Right atrium auricular region (tissue), 2 donors: ENCODE measurements around the gene INPP5J. TPM values are rescaled to one million over a fixed set of nuclear protein-coding genes. Genes with fewer than 3 reads are reported as not detected.

Experiments used
- DNase-seq: peaks from one replicate; pipeline ENCODE4 v3.0.0-alpha.2; 2019; ENCODE audit warnings: low spot score
- H3K27ac ChIP-seq, 2 donors: fragments of 200-600 bp; sonication (generic); 1 replicate in 1 of 2; 2 replicates in 1 of 2; pipeline ENCODE4 v1.5.1; 2016 to 2019
- H3K27me3 ChIP-seq, 2 donors: fragments of 200-600 bp; sonication (generic); one replicate each; pipeline versions ENCODE4 v1.5.1 to v1.6.0; 2017 to 2019
- H3K36me3 ChIP-seq: fragments of 200-600 bp; sonication (generic); one replicate; pipeline ENCODE4 v1.5.1; 2016
- H3K4me1 ChIP-seq, 2 donors: fragments of 200-600 bp; sonication (generic); one replicate each; pipeline versions ENCODE4 v1.5.1 to v1.6.0; 2017 to 2019
- H3K4me3 ChIP-seq, 2 donors: fragments of 200-600 bp; sonication (generic); 1 replicate in 1 of 2; 2 replicates in 1 of 2; pipeline ENCODE4 v1.5.1; 2017 to 2019; ENCODE audit warnings: mild to moderate bottlenecking in 1 of 2, moderate library complexity in 1 of 2
- H3K9me3 ChIP-seq, 2 donors: fragments of 200-600 bp; sonication (generic); one replicate each; pipeline ENCODE4 v1.5.1; 2019
- CTCF ChIP-seq, 2 donors: fragments of 200-600 bp; sonication (generic); IDR thresholded peaks; one replicate each; pipeline ENCODE4 v1.5.1; 2019; ENCODE audit warnings: antibody characterized with exemption in 2 of 2
- total RNA-seq, 2 donors: library from RNA; depleted of rRNA; stranded (reverse); fragments of >200 nt; gene quantifications; one replicate each; pipeline ENCODE4 v1.1.0, GENCODE V29; 2016

Gene INPP5J
- total RNA-seq, 2 donors from 2014 or later, result 17.6 to 26.3 TPM

- no peaks in the 10 kb centered on the region for H3K27me3 ChIP-seq
- no peak overlapping the region for H3K4me3 ChIP-seq
- H3K4me1 ChIP-seq, result peaks cover 0 to 56% of the 10 kb centered on the region in 2 donors
- no peak for DNase-seq
- H3K9me3 ChIP-seq, result no peaks in the 10 kb centered on the region
- no peak for TF ChIP-seq CTCF (IDR thresholded peaks at IDR 0.05)
- H3K36me3 ChIP-seq, result peaks cover 87% of the 10 kb centered on the region
- H3K27ac ChIP-seq, result peak overlapping the region in 1 of 2 donors; percentile 43
These were observed 31.4 kb upstream of the INPP5J start for GRCh38 chr22:31091106-31091975.

GRCh38 chr22:31092161-31092560, 30.6 kb upstream of the INPP5J start:
- no peak for DNase-seq
- Histone ChIP-seq H3K4me3 (no peak overlapping the region), H3K36me3 (peaks cover 95% of the 10 kb centered on the region), H3K27me3 (no peaks in the 10 kb centered on the region), H3K4me1 (peaks cover 0 to 48% of the 10 kb centered on the region in 2 donors), H3K27ac (peak overlapping the region; percentile 90 to 95), H3K9me3 (no peaks in the 10 kb centered on the region)
- no peak for TF ChIP-seq CTCF (IDR thresholded peaks at IDR 0.05)

GRCh38 chr22:31093086-31093850, 29.5 kb upstream of the INPP5J start:
- Histone ChIP-seq H3K4me3 (peak overlapping the region; percentile 43 to 56), H3K27ac (peak overlapping the region; percentile 90 to 95), H3K36me3 (peaks cover 99% of the 10 kb centered on the region), H3K27me3 (no peaks in the 10 kb centered on the region), H3K4me1 (peaks cover 0 to 49% of the 10 kb centered on the region in 2 donors), H3K9me3 (no peaks in the 10 kb centered on the region)
- no peak for TF ChIP-seq CTCF (IDR thresholded peaks at IDR 0.05)
- DNase-seq, result no peak

GRCh38 chr22:31094021-31094551, 28.7 kb upstream of the INPP5J start:
- H3K27me3 ChIP-seq, result no peaks in the 10 kb centered on the region
- H3K36me3 ChIP-seq, result peaks cover 99% of the 10 kb centered on the region
- H3K4me1 ChIP-seq, result peaks cover 0 to 57% of the 10 kb centered on the region in 2 donors
- H3K9me3 ChIP-seq, result no peaks in the 10 kb centered on the region
- H3K4me3 ChIP-seq, result peak overlapping the region; percentile 43 to 56
- TF ChIP-seq CTCF (IDR thresholded peaks at IDR 0.05), result no peak
- no peak for DNase-seq
- peak overlapping the region; percentile 90 to 95 for H3K27ac ChIP-seq

- no peaks in the 10 kb centered on the region for H3K9me3 ChIP-seq
- DNase-seq, result no peak
- no peak for TF ChIP-seq CTCF (IDR thresholded peaks at IDR 0.05)
- H3K27ac ChIP-seq, result peak overlapping the region in 1 of 2 donors; percentile 90
- H3K4me3 ChIP-seq, result no peak overlapping the region
- peaks cover 99% of the 10 kb centered on the region for H3K36me3 ChIP-seq
- peaks cover 0 to 55% of the 10 kb centered on the region in 2 donors for H3K4me1 ChIP-seq
- no peaks in the 10 kb centered on the region for H3K27me3 ChIP-seq
These were observed 28.0 kb upstream of the INPP5J start for GRCh38 chr22:31094741-31095140.
